Type B pancreatic cell (in vitro differentiated cells): ENCODE results near the gene HABP2. TPM values are rescaled to one million over a fixed set of nuclear protein-coding genes. Genes with fewer than 3 reads are reported as not detected.

ENCODE experiments used
- DNase-seq: peaks from one replicate; pipeline ENCODE4 v3.0.0; 2021; ENCODE audit warnings: mixed read lengths; ENCODE audit not compliant: unreplicated experiment; ENCODE audit errors: extremely low spot score
- H3K27ac Mint-ChIP-seq: 2 replicates; pipeline ENCODE4 v1.8.0; 2021; ENCODE audit warnings: mild to moderate bottlenecking, mixed read lengths
- H3K27me3 Mint-ChIP-seq: 2 replicates; pipeline ENCODE4 v1.8.0; 2021; ENCODE audit warnings: mixed read lengths
- H3K36me3 Mint-ChIP-seq: 2 replicates; pipeline ENCODE4 v1.8.0; 2021; ENCODE audit warnings: mixed read lengths
- H3K4me1 Mint-ChIP-seq: one replicate; pipeline ENCODE4 v1.8.0; 2021; ENCODE audit warnings: mixed read lengths; ENCODE audit not compliant: unreplicated experiment
- H3K4me3 Mint-ChIP-seq: 2 replicates; pipeline ENCODE4 v1.8.0; 2021; ENCODE audit warnings: mild to moderate bottlenecking, mixed read lengths
- H3K9me3 Mint-ChIP-seq: 2 replicates; pipeline ENCODE4 v1.8.0; 2021; ENCODE audit warnings: mixed read lengths
- total RNA-seq: library from RNA; stranded (reverse); gene quantifications from 2 replicates; pipeline ENCODE4 v1.2.1, GENCODE V29; 2021; ENCODE audit warnings: low replicate concordance
- TF ChIP-seq, protein P1 (sequence below): fragments of 200-600 bp; sonication (generic); conservative IDR thresholded peaks from 2 replicates; pipeline ENCODE4 v1.5.0; 2021; ENCODE audit warnings: antibody characterized with exemption, mild to moderate bottlenecking

Gene HABP2
- total RNA-seq, 1 donor from 2014 or later = 7.5 TPM

DNA sequence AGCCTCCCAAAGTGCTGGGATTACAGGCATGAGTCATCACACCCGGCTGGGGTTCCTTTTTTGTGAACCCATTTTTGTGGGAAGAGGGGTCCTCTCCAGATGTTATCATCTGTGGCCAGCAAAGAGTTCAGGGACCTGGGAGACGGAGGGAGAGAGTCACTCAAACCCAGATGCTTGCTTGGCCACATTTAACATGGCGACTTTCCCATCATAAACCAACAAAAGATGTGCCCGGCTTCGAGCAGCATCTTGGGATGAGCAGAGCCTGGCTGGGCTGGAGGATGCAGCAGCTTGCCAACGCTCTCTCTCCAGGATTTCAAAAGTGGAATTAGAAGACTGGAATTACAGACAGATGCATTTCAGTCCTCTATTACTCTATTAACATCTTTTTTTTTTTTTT, 19.1 kb upstream of the HABP2 start:
- no peaks in the 10 kb centered on the region for H3K36me3 Mint-ChIP-seq
- no peak overlapping the region for H3K27ac Mint-ChIP-seq
- H3K4me1 Mint-ChIP-seq = no peaks in the 10 kb centered on the region
- H3K9me3 Mint-ChIP-seq = no peaks in the 10 kb centered on the region
- TF ChIP-seq, protein P1, sequence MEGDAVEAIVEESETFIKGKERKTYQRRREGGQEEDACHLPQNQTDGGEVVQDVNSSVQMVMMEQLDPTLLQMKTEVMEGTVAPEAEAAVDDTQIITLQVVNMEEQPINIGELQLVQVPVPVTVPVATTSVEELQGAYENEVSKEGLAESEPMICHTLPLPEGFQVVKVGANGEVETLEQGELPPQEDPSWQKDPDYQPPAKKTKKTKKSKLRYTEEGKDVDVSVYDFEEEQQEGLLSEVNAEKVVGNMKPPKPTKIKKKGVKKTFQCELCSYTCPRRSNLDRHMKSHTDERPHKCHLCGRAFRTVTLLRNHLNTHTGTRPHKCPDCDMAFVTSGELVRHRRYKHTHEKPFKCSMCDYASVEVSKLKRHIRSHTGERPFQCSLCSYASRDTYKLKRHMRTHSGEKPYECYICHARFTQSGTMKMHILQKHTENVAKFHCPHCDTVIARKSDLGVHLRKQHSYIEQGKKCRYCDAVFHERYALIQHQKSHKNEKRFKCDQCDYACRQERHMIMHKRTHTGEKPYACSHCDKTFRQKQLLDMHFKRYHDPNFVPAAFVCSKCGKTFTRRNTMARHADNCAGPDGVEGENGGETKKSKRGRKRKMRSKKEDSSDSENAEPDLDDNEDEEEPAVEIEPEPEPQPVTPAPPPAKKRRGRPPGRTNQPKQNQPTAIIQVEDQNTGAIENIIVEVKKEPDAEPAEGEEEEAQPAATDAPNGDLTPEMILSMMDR = no peak
- peaks cover 17% of the 10 kb centered on the region for H3K27me3 Mint-ChIP-seq
- no peak overlapping the region for H3K4me3 Mint-ChIP-seq
- no peak for DNase-seq

DNA sequence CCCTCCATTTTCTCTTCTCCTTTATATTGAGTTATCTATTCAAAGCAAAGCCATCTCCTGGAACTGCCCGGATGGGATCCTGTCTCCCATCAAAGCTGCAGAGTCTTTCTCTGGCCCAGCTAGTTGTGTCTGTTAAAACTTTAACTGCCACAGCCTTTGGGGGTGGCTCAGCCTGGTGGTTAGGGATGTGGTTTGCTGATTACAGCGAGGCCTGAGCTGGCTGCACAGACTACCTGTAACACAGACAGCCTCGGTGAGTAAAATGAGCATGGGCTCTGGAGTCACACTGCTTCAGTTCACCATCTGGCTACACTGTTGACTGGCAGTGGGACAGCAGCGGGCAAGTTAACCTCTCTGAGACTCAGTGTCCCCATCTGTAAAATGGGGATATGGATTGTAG, 18.4 kb upstream of the HABP2 start:
- Mint-ChIP-seq H3K4me3 (no peak overlapping the region), H3K4me1 (peaks cover 4% of the 10 kb centered on the region), H3K27ac (no peak overlapping the region), H3K9me3 (no peaks in the 10 kb centered on the region), H3K27me3 (peaks cover 15% of the 10 kb centered on the region), H3K36me3 (no peaks in the 10 kb centered on the region)
- TF ChIP-seq, protein P1 = no peak
- no peak for DNase-seq

DNA sequence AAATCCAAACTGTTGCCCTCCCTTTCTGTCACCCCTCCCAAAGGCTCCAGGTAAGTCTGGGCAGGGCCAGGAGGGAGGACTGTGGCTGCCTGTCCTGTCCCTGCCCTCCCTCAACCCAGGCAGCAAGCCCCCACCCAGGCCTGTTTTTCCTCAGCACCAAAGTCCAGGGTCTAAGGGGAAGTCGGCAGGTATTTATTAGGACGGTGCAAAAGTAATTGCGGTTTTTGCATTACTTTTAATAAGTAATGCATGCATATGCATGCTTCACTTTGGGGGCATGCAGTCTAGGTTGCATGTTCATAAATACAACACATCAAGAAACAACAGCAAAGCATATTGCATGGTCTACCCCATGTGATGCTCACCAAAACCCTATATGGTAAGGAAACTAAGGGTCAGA, 15.2 kb upstream of the HABP2 start:
- Mint-ChIP-seq H3K9me3 (no peaks in the 10 kb centered on the region), H3K4me1 (peaks cover 22% of the 10 kb centered on the region), H3K27ac (no peak overlapping the region), H3K27me3 (peaks cover 11% of the 10 kb centered on the region), H3K36me3 (no peaks in the 10 kb centered on the region), H3K4me3 (no peak overlapping the region)
- TF ChIP-seq, protein P1 = no peak
- DNase-seq = no peak

DNA sequence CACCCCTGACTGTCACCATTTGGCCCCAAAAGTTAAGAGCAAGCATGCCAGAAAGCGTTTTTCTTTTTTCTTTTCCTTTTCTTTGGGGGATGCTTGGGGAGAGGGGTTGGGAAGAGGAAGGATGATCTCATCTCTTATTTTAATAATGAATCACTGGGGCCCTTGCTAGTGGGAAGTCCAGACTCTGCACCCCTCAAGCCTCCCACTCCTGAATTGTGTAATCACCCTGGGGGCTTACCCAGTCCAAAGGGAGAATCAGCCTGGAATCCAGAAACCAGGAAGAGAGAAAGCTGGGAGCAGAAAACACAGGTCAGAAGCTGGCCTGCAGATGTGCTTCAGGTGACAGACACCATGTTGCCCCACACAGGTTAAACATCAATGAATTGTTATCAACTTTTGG, 14.7 kb upstream of the HABP2 start:
- no peak overlapping the region for H3K27ac Mint-ChIP-seq
- H3K4me1 Mint-ChIP-seq = peaks cover 22% of the 10 kb centered on the region
- H3K27me3 Mint-ChIP-seq = peaks cover 7% of the 10 kb centered on the region
- TF ChIP-seq, protein P1 = no peak
- H3K4me3 Mint-ChIP-seq = no peak overlapping the region
- no peaks in the 10 kb centered on the region for H3K36me3 Mint-ChIP-seq
- no peak for DNase-seq
- H3K9me3 Mint-ChIP-seq = no peaks in the 10 kb centered on the region

DNA sequence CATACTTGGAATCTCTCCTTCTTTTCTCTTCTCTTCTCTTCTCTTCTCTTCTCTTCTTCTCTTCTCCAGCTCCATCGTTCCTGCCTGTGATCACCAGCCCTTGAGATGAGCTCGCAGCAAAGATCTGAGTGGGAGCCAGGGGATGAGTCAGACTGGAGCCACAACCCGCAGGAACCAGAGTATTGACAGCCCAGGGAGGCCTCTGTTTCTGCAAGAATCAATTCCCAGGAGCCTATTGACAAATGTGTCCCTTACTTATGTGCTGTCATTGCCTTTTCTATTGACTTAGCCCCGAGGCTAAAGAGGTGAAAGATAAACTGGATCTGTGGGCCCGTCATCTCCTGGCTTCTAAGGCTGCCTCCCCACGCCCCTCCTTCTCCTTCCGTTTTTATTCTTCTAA, 13.1 kb upstream of the HABP2 start:
- TF ChIP-seq, protein P1 = no peak
- no peak overlapping the region for H3K27ac Mint-ChIP-seq
- DNase-seq = no peak
- H3K4me1 Mint-ChIP-seq = peaks cover 22% of the 10 kb centered on the region
- H3K9me3 Mint-ChIP-seq = no peaks in the 10 kb centered on the region
- H3K4me3 Mint-ChIP-seq = peak overlapping the region; percentile 30
- no peaks in the 10 kb centered on the region for H3K36me3 Mint-ChIP-seq
- H3K27me3 Mint-ChIP-seq = peaks cover 3% of the 10 kb centered on the region

DNA sequence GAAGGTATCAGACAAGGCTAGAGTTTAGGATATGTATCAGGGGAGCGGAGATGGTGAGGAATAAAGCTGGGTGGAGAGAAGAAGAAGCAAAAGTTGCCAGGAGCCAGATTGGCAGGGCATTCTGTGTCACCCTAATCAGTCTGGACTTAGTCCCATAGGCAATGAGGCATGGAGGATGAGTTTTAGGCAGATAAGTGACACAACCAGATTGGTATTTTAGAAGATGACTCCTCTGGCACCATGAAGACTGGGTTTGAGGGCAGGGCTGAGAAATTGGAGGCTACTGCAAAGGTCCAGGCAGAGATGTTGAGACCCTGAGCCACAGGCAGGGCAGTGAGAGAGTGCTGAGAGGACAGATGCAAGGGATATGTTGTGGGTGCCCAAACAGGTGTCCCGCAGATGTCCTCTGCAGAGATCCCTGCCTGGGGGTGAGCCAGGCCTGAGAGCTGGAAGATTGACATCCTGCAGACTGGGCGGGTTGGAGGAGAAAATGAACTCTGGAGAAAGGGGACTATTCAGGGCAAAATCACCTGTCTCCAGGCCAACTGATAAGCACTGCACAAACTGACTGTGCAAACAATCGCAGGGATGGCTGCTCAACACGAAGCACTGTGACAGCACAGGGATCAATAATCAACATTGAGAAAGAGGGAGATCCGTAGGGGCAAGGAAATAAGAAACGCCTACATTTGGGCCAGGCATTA, 11.9 kb upstream of the HABP2 start:
- Mint-ChIP-seq H3K9me3 (no peaks in the 10 kb centered on the region), H3K4me1 (peaks cover 22% of the 10 kb centered on the region), H3K27ac (no peak overlapping the region), H3K4me3 (no peak overlapping the region), H3K36me3 (no peaks in the 10 kb centered on the region), H3K27me3 (peaks cover 3% of the 10 kb centered on the region)
- TF ChIP-seq, protein P1 = no peak
- DNase-seq = no peak
